HG02623 (cell line): ENCODE data around the gene OR11H7.
"Not testable (repeated sequence)": the region's sequence is repeated elsewhere in the genome, so short reads cannot be mapped to it uniquely, and the experiment has no call there.

Experiments used
- ATAC-seq: cut with Tn5 transposase; IDR thresholded peaks from one replicate; pipeline ENCODE4 v1.9.1; 2021; ENCODE audit warnings: moderate library complexity; ENCODE audit not compliant: unreplicated experiment

Gene OR11H7

DNA sequence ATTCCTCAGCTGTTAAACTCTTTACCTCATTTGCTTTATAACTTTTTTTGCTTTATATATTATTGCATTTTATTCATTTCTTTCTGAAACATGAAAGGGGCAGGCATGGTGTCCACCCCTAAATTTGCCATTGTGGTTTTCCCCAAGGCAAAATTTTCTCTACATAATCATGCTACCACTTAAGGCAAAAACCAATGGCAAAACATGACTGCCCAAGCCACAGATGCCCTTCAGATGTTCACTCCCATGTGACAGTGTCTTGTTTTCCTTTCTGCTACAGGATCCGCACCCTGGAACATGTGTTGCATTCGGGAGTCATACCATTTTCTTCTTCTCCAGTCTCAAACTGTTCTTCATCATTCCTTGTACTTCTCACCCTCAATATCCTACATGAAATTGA, 48.6 kb downstream of the OR11H7 start:
- ATAC-seq: no peak

DNA sequence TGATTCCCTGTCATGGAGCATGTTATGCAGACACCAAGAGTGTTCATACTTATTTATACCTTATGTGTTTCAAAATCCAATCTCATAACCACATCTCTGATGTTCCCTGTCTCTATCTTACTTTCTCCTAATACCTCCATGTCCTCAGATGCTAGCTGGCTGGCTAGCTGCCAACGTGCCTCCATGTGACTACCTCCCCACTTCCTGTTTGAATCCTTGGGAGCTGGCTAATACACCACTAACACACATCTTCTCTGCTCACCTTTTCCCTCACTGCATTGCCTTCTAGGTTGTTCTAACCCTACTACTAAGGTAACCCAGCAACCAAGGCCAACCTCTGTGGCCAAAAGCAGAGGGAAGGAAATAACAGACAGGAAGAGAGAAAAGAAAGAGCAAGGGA, 49.6 kb downstream of the OR11H7 start:
- no peak for ATAC-seq

DNA sequence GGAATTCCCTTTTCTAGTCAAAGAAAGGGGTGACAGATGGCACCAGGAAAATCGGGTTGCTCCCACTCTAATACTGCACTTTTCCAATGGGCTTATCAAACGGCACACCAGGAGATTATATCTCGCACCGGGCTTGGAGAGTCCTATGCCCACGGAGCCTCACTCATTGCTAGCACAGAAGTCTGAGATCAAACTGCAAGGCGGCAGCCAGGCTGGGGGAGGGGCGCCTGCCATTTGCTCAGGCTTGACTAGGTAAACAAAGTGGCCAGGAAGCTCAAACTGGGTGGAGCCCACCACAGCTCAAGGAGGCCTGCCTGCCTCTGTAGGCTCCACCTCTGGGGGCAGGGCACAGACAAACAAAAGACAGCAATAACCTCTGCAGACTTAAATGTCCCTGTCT, 51.5 kb downstream of the OR11H7 start:
- not testable (repeated sequence) for ATAC-seq
